Measurements from ENCODE around the gene BMI1. TPM values are rescaled to one million over a fixed set of nuclear protein-coding genes. Genes with fewer than 3 reads are reported as not detected.

BMI1 gene
- total RNA-seq, 1 experiment from 2014 or later = 6.8 TPM

DNA sequence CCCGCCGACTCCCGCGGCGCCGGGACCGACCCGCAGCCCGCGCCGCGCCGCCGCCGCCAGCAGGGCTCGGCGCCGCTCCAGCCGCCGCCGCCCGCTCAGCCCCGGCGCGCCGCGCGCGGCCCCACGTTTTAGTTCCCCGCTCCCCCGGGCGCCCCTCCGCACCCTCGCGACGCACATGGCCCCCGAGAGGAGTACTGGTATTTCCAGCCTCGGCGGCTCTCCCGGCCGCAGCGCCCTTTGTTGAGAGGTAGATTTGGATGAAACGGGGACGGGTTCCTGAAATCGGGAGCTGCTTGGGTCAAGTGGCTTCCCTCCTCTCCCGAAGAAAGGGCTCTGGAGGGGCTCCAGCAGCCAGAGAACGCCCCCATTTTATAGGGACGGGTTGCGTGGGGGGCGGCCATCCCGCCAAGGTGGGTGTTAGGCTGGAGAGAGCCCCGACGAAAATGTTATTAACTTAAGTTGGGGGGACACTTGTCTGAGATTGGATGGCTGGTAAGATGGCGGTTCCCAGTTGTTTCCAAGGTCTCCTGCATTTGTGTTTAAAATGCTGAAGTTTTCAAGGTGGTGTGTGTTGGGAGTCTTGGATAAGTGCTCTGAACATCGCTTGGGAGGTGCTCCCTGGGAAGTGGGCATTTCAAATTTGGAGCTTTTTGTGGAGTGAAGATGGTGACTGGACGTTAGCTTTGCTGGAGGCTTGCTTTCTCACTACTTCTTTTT lies 1.2 kb downstream of the BMI1 start:
- H3K9me3 Mint-ChIP-seq = peaks cover 4 to 5% of the 10 kb centered on the region in 2 experiments; a peak in 2 of 5 replicates
- no peaks in the 10 kb centered on the region for H3K79me2 ChIP-seq (ENCODE audit: insufficient read depth, low read length)
- no peak overlapping the region for H2BK15ac ChIP-seq (ENCODE audit: low read depth, low read length)
- H3K4me2 ChIP-seq (ENCODE audit: insufficient read depth, insufficient read length, low read length) = peak overlapping the region; percentile 81
- peaks cover 5% of the 10 kb centered on the region for H3K23me2 ChIP-seq (ENCODE audit: insufficient read length, low read depth, low read length, poor library complexity, severe bottlenecking)
- no peak overlapping the region for H4K8ac ChIP-seq (replicated peaks; ENCODE audit: insufficient read length, low read depth, low read length)
- H3K27ac ChIP-seq (ENCODE audit: insufficient read length, low read depth, low read length) = no peak overlapping the region
- H2BK20ac ChIP-seq (ENCODE audit: low read depth, low read length, poor library complexity, severe bottlenecking) = no peak overlapping the region
- peak overlapping the region; percentile 33 for H3K9ac ChIP-seq (ENCODE audit: extremely low read depth, insufficient read length, low read length)
- H3T11ph ChIP-seq (ENCODE audit: low read length) = no peak overlapping the region
- peaks cover 5% of the 10 kb centered on the region; the same call in 1 of the 2 replicates for H3K4me1 ChIP-seq (ENCODE audit: insufficient read depth, low read length)
- no peak overlapping the region for H3K4ac ChIP-seq (ENCODE audit: low read depth, low read length)
- peak overlapping the region; percentile 42 for H3K18ac ChIP-seq (ENCODE audit: insufficient read length, low read depth, low read length)
- peaks cover 0 to 2% (median 1%) of the 10 kb centered on the region in 3 experiments; a peak in 3 of 7 replicates for H3K36me3 Mint-ChIP-seq (ENCODE audit: insufficient read depth in 1 of 3, low read depth in 3 of 3)
- H3K56ac ChIP-seq (ENCODE audit: insufficient read length, low read depth, low read length) = no peak overlapping the region
- H3K4me1 Mint-ChIP-seq = peaks cover 39 to 58% of the 10 kb centered on the region in 2 experiments
- no peaks in the 10 kb centered on the region for H4K20me1 ChIP-seq (ENCODE audit: control insufficient read depth, insufficient read depth, insufficient read length)
- no peak overlapping the region for H3K23ac ChIP-seq (ENCODE audit: insufficient read length, low read depth, low read length)
- H3K27me3 Mint-ChIP-seq (ENCODE audit: low read depth) = peaks cover 86% of the 10 kb centered on the region
- H2BK120ac ChIP-seq (ENCODE audit: low read depth, low read length, poor library complexity, severe bottlenecking) = no peak overlapping the region
- H3K4me3 Mint-ChIP-seq = peak overlapping the region; percentile 74 to 86
- no peak overlapping the region for H3K27ac Mint-ChIP-seq
- no peaks in the 10 kb centered on the region for H3K79me1 ChIP-seq (ENCODE audit: insufficient read depth, low read depth, low read length, poor library complexity, severe bottlenecking)
- H3K14ac ChIP-seq (ENCODE audit: insufficient read depth, low read length) = no peak overlapping the region
- H3K9me3 ChIP-seq (ENCODE audit: control insufficient read depth, low read depth, low read length) = no peaks in the 10 kb centered on the region
- peaks cover 59% of the 10 kb centered on the region for H3K27me3 ChIP-seq (ENCODE audit: insufficient read depth, low read length)
- DNase-seq = peak; percentile 46
- no peak overlapping the region for H2BK5ac ChIP-seq (ENCODE audit: insufficient read length, low read length)
- no peak overlapping the region for H2BK12ac ChIP-seq (ENCODE audit: insufficient read length, low read depth, low read length)
- TF ChIP-seq, protein P1, sequence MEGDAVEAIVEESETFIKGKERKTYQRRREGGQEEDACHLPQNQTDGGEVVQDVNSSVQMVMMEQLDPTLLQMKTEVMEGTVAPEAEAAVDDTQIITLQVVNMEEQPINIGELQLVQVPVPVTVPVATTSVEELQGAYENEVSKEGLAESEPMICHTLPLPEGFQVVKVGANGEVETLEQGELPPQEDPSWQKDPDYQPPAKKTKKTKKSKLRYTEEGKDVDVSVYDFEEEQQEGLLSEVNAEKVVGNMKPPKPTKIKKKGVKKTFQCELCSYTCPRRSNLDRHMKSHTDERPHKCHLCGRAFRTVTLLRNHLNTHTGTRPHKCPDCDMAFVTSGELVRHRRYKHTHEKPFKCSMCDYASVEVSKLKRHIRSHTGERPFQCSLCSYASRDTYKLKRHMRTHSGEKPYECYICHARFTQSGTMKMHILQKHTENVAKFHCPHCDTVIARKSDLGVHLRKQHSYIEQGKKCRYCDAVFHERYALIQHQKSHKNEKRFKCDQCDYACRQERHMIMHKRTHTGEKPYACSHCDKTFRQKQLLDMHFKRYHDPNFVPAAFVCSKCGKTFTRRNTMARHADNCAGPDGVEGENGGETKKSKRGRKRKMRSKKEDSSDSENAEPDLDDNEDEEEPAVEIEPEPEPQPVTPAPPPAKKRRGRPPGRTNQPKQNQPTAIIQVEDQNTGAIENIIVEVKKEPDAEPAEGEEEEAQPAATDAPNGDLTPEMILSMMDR (conservative IDR thresholded peaks at IDR 0.05) = no peak
- H4K91ac ChIP-seq (ENCODE audit: insufficient read length, low read depth, low read length) = no peak overlapping the region
- H2AFZ ChIP-seq (ENCODE audit: low read length) = no peak overlapping the region
- H4K5ac ChIP-seq (ENCODE audit: insufficient read length, low read depth, low read length) = no peak overlapping the region
- H2AK5ac ChIP-seq (ENCODE audit: insufficient read length, low read length) = no peak overlapping the region
- WGBS (ENCODE audit: extremely low coverage, insufficient read length, low lambda C conversion rate) = no CpG with 5 or more reads among the region's 57 CpGs
